Activated T-helper 9 cell treated with anti-CD3 and anti-CD28 coated beads, Interleukin-2, amount 50 U/mL, for 16 hours (primary cell): ENCODE measurements around the gene RAPH1.

Experiments used
- DNase-seq: peaks from one replicate; pipeline ENCODE4 v3.0.0-alpha.2; 2020; ENCODE audit warnings: low read depth

Gene RAPH1

GRCh38 chr2:203535078-203535783 is at the start of gene RAPH1:
Gene RAPH1, minus strand, starts transcription at chr2:203535301. Its CDS starts 39,948 bp downstream, at chr2:203495353.
- DNase-seq, result peak; percentile 49

GRCh38 chr2:203584784-203585183 is 49.7 kb upstream of the RAPH1 start:
- DNase-seq, result no peak

- no peak for DNase-seq
These were observed 48.6 kb upstream of the RAPH1 start for GRCh38 chr2:203583701-203584100.

- no peak for DNase-seq
These were observed 48.1 kb upstream of the RAPH1 start for GRCh38 chr2:203583084-203583695.

- no peak for DNase-seq
These were observed 47.4 kb upstream of the RAPH1 start for GRCh38 chr2:203582468-203582867.

- DNase-seq, result no peak
These were observed 45.7 kb upstream of the RAPH1 start for GRCh38 chr2:203580844-203581243.

GRCh38 chr2:203579730-203580129 is 44.6 kb upstream of the RAPH1 start:
- DNase-seq, result no peak

- DNase-seq, result peak; percentile 4
These were observed 43.9 kb upstream of the RAPH1 start for GRCh38 chr2:203578759-203579643.

- no peak for DNase-seq
These were observed 39.7 kb upstream of the RAPH1 start for GRCh38 chr2:203574824-203575223.

GRCh38 chr2:203572316-203572715 is 37.2 kb upstream of the RAPH1 start:
- no peak for DNase-seq

- DNase-seq, result no peak
These were observed 34.7 kb upstream of the RAPH1 start for GRCh38 chr2:203569677-203570316.

GRCh38 chr2:203567691-203568090 is 32.6 kb upstream of the RAPH1 start:
- no peak for DNase-seq

GRCh38 chr2:203566161-203566560 is 31.1 kb upstream of the RAPH1 start:
- DNase-seq, result no peak

GRCh38 chr2:203565076-203565475 is 30.0 kb upstream of the RAPH1 start:
- no peak for DNase-seq

GRCh38 chr2:203562268-203562667 is 27.2 kb upstream of the RAPH1 start:
- DNase-seq, result no peak

- DNase-seq, result no peak
These were observed 24.5 kb upstream of the RAPH1 start for GRCh38 chr2:203559641-203560040.

GRCh38 chr2:203553784-203554183 is 18.7 kb upstream of the RAPH1 start:
- no peak for DNase-seq

- DNase-seq, result no peak
These were observed 16.7 kb upstream of the RAPH1 start for GRCh38 chr2:203551778-203552177.

- DNase-seq, result no peak
These were observed 15.2 kb upstream of the RAPH1 start for GRCh38 chr2:203550266-203550665.

GRCh38 chr2:203549406-203549805 is 14.3 kb upstream of the RAPH1 start:
- DNase-seq, result no peak

GRCh38 chr2:203548887-203549286 is 13.8 kb upstream of the RAPH1 start:
- no peak for DNase-seq

- DNase-seq, result no peak
These were observed 12.3 kb upstream of the RAPH1 start for GRCh38 chr2:203547356-203547755.
